ENCODE measurements around the gene DPM3. TPM values are rescaled to one million over a fixed set of nuclear protein-coding genes. Genes with fewer than 3 reads are reported as not detected.

The DPM3 gene
- total RNA-seq, 1 donor from 2014 or later = 51.0 TPM

DNA sequence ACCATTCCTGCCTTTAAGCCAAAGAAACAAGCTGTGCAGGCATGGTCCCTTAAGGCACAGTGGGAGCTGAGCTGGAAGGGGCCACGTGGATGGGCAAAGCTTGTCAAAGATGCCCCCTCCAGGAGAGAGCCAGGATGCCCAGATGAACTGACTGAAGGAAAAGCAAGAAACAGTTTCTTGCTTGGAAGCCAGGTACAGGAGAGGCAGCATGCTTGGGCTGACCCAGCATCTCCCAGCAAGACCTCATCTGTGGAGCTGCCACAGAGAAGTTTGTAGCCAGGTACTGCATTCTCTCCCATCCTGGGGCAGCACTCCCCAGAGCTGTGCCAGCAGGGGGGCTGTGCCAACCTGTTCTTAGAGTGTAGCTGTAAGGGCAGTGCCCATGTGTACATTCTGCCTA lies 6.0 kb downstream of the DPM3 start:
- Mint-ChIP-seq H3K27me3 (ENCODE audit: low read depth) (peaks cover 3% of the 10 kb centered on the region), H3K4me1 (ENCODE audit: low read depth) (peaks cover 30% of the 10 kb centered on the region), H3K9me3 (no peaks in the 10 kb centered on the region), H3K36me3 (ENCODE audit: low read depth) (peaks cover 27% of the 10 kb centered on the region), H3K4me3 (ENCODE audit: low read depth) (peak overlapping the region; percentile 91), H3K27ac (no peak overlapping the region)
- intact Hi-C loops (cut with micrococcal nuclease) = loop anchor here (2.0 kb wide), 2 partner anchors 38 to 50 kb away; partner anchors contain the start of genes KRTCAP2 and TRIM46
- no peak for DNase-seq (ENCODE audit: low spot score)

DNA sequence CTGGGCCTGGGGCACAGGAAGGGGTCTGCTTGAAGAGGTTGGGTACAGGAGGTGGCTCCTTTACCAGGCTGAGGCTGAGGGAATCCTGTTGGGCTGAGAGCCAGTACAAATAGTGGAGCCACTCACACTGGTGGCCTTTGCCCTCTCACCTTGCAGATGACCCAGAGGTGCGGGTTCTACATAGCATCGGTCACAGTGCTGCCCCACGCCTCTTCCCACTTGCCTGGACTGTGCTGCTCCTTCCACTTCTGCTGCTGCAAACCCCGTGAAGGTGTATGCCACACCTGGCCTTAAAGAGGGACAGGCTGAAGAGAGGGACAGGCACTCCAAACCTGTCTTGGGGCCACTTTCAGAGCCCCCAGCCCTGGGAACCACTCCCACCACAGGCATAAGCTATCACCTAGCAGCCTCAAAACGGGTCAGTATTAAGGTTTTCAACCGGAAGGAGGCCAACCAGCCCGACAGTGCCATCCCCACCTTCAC lies 6.5 kb downstream of the DPM3 start:
- no peak for DNase-seq (ENCODE audit: low spot score)
- intact Hi-C loops (cut with micrococcal nuclease) = loop anchor here (2.0 kb wide), 2 partner anchors 39 to 49 kb away; partner anchors contain the start of genes KRTCAP2 and TRIM46
- Mint-ChIP-seq H3K4me1 (ENCODE audit: low read depth) (peaks cover 28% of the 10 kb centered on the region), H3K36me3 (ENCODE audit: low read depth) (peaks cover 25% of the 10 kb centered on the region), H3K27me3 (ENCODE audit: low read depth) (peaks cover 8% of the 10 kb centered on the region), H3K4me3 (ENCODE audit: low read depth) (no peak overlapping the region), H3K27ac (no peak overlapping the region), H3K9me3 (no peaks in the 10 kb centered on the region)

DNA sequence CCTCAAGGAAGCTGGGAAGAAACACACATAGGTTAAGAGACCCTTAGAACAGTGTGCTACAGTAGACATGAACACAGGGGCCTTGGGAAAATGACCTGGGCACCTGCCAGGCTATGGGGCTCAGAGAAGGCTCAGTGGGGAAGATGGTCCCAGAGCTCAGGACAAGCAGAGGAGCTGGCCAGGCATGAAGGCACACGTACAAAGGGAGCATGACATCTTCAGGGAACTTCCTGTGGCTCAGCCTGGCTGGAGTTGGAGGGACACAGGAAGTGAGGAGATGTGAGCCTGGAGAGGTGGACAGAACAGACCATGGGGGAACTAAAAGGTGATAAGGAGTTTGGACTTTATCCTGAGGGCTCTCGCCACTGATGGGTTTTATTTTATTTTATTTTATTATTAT lies 8.5 kb downstream of the DPM3 start:
- intact Hi-C loops (cut with micrococcal nuclease) = no loop called here
- Mint-ChIP-seq H3K4me3 (ENCODE audit: low read depth) (no peak overlapping the region), H3K9me3 (no peaks in the 10 kb centered on the region), H3K27me3 (ENCODE audit: low read depth) (peaks cover 25% of the 10 kb centered on the region), H3K36me3 (ENCODE audit: low read depth) (peaks cover 8% of the 10 kb centered on the region), H3K4me1 (ENCODE audit: low read depth) (peaks cover 26% of the 10 kb centered on the region), H3K27ac (no peak overlapping the region)
- no peak for DNase-seq (ENCODE audit: low spot score)

DNA sequence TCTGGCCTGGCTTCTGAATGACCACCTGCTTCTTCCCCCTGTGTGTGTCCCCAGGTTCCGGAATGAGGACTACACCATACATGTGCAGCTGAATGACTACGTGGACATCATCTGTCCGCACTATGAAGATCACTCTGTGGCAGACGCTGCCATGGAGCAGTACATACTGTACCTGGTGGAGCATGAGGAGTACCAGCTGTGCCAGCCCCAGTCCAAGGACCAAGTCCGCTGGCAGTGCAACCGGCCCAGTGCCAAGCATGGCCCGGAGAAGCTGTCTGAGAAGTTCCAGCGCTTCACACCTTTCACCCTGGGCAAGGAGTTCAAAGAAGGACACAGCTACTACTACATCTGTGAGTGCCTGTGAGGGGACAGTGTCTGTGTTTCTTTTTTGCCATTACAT lies 9.0 kb downstream of the DPM3 start:
- Mint-ChIP-seq H3K4me1 (ENCODE audit: low read depth) (peaks cover 27% of the 10 kb centered on the region), H3K27me3 (ENCODE audit: low read depth) (peaks cover 31% of the 10 kb centered on the region), H3K27ac (no peak overlapping the region), H3K9me3 (no peaks in the 10 kb centered on the region), H3K36me3 (ENCODE audit: low read depth) (peaks cover 8% of the 10 kb centered on the region), H3K4me3 (ENCODE audit: low read depth) (no peak overlapping the region)
- intact Hi-C loops (cut with micrococcal nuclease) = no loop called here
- DNase-seq (ENCODE audit: low spot score) = no peak

DNA sequence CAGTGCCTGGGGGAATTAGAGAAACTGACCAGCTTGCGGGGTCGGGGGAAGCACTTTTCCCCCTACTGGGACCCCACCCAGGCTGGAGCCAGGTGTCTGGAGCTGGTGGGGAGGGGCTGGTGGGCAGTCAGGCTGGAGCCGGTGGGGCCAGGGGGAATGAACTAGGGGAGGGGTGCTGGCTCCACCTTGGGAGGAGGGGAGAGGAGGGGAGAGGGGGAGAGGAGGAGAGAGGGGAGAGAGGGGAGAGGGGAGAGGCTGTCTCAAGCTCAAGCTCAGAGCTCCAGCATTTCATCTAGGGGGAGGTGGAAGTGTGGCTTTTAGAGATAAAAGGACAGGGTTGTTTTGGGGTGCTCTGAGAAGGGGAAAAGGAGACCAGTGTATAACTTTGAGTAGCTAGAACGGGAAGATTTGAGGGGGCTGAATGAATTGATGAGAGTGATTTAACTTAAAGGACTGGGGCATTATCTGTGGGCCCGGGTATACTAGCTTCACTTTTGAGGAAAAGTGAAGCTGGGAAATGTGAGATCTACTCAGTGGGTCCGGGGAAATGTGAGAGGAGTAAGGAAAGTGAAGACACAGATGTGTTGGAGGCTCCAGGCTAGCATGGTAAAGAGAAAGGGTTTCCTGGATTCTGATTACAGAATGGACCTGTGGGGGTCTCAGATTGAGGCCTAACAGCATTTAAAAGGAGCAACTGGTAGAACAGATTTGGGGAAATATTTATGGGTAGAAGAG lies 9.9 kb downstream of the DPM3 start:
- Mint-ChIP-seq H3K9me3 (no peaks in the 10 kb centered on the region), H3K36me3 (ENCODE audit: low read depth) (peaks cover 5% of the 10 kb centered on the region), H3K27ac (no peak overlapping the region), H3K27me3 (ENCODE audit: low read depth) (peaks cover 34% of the 10 kb centered on the region), H3K4me1 (ENCODE audit: low read depth) (peaks cover 27% of the 10 kb centered on the region), H3K4me3 (ENCODE audit: low read depth) (no peak overlapping the region)
- DNase-seq (ENCODE audit: low spot score) = no peak
- intact Hi-C loops (cut with micrococcal nuclease) = no loop called here

DNA sequence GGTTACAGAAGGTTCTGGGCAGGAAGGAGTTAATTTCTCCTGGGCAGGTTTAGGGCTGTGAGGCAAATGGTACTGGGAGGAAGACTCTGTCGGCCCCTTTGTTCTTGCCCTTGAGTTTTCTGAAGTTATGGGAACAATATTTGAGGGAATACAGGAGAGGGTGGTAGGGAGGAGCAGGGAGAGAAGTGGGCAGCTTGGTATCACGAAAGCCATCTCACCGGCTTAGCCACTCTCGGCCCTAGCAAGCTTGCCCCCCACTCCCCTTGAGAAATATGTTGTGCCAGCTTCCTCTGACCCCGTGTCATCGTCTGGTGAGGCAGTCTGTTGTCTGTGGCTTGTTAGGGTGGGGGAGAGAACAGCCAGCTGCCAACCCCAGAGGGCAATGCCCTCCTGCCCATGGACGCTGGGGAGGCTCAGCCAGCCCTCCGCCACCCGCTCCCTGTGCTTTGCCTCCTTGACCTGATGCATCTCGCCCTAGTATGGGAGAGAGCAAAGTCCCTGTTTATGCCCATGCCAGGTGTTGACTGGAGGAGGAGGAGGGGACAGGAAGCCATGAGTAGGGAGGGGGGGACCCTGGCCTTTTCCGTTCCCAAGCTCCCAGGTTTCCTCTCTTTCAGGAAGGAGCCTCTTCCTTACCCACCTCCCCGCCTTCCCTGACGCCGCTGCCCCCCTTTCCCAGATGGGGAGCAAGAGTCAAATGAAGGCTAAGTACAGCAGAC lies 11.4 kb downstream of the DPM3 start:
- Mint-ChIP-seq H3K36me3 (ENCODE audit: low read depth) (no peaks in the 10 kb centered on the region), H3K4me3 (ENCODE audit: low read depth) (no peak overlapping the region), H3K27me3 (ENCODE audit: low read depth) (peaks cover 44% of the 10 kb centered on the region), H3K27ac (no peak overlapping the region), H3K9me3 (no peaks in the 10 kb centered on the region), H3K4me1 (ENCODE audit: low read depth) (peaks cover 18% of the 10 kb centered on the region)
- intact Hi-C loops (cut with micrococcal nuclease) = no loop called here
- no peak for DNase-seq (ENCODE audit: low spot score)

DNA sequence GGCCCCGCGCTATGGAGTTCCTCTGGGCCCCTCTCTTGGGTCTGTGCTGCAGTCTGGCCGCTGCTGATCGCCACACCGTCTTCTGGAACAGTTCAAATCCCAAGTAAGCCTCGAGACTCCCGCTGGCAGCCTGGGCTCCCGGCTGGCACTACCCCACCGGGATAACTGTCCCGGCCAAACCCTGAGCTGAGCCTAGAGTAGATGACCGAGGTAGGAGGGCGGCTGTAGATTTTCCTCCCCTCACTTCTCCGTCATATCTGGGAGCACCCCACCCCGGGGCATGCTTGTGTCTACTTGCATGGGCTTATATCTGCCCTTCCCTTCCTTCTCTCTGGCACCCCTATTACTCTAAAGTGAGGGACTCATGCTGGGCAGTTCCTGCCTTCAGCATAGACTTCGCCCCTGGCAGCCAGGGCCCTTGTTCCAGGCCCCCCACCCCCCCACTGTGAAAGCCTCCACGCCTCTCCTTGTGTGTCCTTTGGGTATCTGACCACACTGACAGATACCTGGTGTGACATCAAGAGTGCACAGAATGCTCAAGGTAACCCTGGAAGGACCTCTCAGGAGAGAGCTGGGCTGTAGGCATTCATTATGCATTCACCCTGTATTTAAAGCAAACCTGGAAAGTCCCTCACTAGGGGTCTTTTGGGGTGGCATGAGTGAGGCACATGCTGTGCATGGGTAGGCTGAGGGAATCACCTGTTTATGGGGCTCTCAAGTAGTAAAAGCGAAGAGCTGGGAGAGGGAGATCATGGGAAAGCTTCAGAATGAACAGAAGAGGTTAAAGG lies 12.2 kb downstream of the DPM3 start:
- Mint-ChIP-seq H3K9me3 (no peaks in the 10 kb centered on the region), H3K4me1 (ENCODE audit: low read depth) (peaks cover 18% of the 10 kb centered on the region), H3K4me3 (ENCODE audit: low read depth) (peak overlapping the region; percentile 65), H3K27ac (peak overlapping the region; percentile 36), H3K27me3 (ENCODE audit: low read depth) (peaks cover 45% of the 10 kb centered on the region), H3K36me3 (ENCODE audit: low read depth) (no peaks in the 10 kb centered on the region)
- intact Hi-C loops (cut with micrococcal nuclease) = no loop called here
- no peak for DNase-seq (ENCODE audit: low spot score)

DNA sequence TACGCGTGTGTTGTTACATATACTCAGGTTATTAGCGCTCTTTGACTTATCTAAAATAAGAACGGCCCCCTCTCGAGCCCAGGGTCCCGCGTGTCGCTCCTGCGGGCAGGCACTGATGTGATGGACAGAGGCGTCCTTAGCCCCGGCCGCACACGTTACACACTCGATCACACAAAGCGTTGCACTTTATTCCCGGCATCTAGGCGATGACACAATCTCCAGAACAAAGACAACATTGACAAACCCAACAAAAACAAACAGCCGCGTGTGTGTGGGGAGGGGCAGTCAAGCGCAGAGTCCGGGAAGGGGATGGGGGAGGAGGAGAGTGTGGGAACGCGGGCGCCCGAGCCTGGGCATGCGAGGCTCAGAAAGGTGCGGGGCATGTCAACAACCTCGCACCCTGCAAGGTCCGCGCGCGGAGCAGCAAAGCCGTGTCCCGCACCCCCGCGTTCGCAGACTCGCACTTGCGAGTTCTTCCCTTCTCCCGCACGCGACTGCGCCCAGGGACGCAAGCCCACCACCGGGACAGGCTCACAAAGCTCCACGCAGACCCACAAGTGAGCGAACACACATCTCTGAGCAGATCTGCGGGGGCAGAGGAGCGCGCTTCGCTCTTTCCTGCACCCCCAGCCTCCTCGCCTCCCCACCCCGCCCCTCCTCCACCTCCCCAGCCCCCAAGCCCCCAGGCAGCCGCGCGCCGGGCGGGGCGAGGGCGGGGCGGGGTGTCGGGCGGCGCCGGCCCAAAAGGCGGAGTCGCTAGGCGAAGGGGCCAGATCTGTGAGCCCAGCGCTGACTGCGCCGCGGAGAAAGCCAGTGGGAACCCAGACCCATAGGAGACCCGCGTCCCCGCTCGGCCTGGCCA lies 13.0 kb downstream of the DPM3 start, which contains the start of gene EFNA1:
TSS of gene EFNA1 (plus strand) at position 772 of the 862 bp plus-strand sequence. CDS start 102 bp downstream, outside the sequence.
- Mint-ChIP-seq H3K27ac (peak within 1 kb of the TSS; percentile 36), H3K27me3 (ENCODE audit: low read depth) (peaks cover 49% of the 10 kb centered on the region), H3K36me3 (ENCODE audit: low read depth) (no peaks in the 10 kb centered on the region), H3K9me3 (no peaks in the 10 kb centered on the region), H3K4me3 (ENCODE audit: low read depth) (peak within 1 kb of the TSS; percentile 75), H3K4me1 (ENCODE audit: low read depth) (peaks cover 18% of the 10 kb centered on the region)
- peak; percentile 26 for DNase-seq (ENCODE audit: low spot score)
- intact Hi-C loops (cut with micrococcal nuclease) = no loop called here

DNA sequence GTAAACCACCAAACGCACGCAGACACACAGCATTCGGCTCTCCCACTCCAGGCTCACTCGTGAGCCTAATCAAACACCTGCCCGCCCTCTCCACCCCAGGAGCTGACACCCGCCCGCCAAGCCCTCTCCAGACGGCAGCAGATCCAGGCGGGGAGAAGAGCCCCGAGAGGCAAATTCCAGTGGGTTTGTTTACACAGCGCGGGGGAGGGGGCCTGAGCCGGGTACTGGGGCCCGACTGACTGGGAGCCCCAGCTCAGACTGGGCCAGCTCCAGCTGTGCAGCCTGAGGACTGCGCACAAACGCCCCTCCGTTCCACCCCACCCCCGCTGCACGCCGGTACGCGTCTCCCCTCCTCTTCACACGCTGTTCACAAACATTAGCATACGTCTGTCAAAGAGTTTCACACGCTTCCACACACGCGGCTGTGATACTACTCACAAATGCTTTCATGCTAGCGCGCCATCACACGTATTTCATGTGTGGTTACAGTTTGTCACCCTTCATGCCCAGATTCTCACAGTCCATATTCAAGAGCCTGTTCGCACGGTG lies 13.7 kb downstream of the DPM3 start:
- Mint-ChIP-seq H3K36me3 (ENCODE audit: low read depth) (no peaks in the 10 kb centered on the region), H3K4me1 (ENCODE audit: low read depth) (peaks cover 18% of the 10 kb centered on the region), H3K4me3 (ENCODE audit: low read depth) (peak overlapping the region; percentile 75), H3K27me3 (ENCODE audit: low read depth) (peaks cover 51% of the 10 kb centered on the region), H3K27ac (no peak overlapping the region), H3K9me3 (no peaks in the 10 kb centered on the region)
- no peak for DNase-seq (ENCODE audit: low spot score)
- intact Hi-C loops (cut with micrococcal nuclease) = no loop called here

DNA sequence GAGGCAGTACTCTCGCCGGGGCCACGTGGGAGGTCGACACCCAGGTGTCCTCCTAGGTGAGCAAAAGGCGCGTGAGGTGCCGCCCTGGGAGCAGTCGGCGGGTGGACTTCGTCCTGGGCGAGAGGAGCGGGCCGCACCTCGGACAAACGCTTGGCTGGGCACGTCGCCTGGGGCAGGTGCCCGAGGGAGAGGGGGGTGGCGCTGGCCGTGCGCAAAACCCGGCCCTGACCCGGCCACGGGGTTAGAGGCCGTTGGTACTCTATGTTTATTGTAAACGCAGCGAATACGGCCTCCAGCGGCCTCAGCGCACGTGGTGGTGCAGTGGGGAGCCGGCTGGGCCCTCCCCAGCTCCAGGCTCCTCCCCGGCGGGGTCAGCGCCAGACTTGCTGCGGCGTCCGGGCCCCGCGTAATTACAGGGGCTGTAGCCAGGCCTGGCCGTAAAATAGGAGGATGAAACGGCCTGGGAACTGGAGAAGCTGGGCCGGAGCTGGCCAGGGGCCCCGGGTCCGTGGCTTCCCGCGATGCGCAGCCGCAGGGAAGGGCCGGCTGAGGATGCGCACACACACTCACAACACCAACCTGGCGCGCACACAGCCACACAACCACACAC lies 14.3 kb downstream of the DPM3 start:
- Mint-ChIP-seq H3K9me3 (no peaks in the 10 kb centered on the region), H3K27me3 (ENCODE audit: low read depth) (peaks cover 55% of the 10 kb centered on the region), H3K27ac (no peak overlapping the region), H3K4me3 (ENCODE audit: low read depth) (no peak overlapping the region), H3K4me1 (ENCODE audit: low read depth) (peaks cover 18% of the 10 kb centered on the region), H3K36me3 (ENCODE audit: low read depth) (no peaks in the 10 kb centered on the region)
- intact Hi-C loops (cut with micrococcal nuclease) = no loop called here
- DNase-seq (ENCODE audit: low spot score) = no peak

DNA sequence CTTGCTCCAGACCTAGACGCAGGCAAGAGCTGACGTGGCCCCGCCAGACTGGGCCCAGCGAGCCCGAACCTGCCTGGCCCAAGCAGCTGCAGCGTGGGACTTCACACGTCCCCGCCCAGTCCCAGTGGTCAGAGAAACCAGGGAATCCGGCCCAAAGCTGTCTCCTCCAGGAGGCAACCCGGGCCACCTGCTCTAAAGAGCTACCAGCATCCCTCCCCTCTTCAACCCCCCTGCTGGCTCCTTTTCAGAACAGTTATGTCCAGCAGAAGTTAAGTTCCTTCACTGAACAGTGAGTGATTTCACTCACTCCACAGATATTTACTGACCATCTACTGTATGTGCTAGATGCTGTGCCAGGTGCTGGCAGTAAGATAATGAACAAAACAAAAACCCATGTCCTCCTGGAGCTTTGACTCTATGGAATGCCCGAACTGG lies 14.8 kb downstream of the DPM3 start:
- no peak overlapping the region for H3K4me3 Mint-ChIP-seq (ENCODE audit: low read depth)
- DNase-seq (ENCODE audit: low spot score) = no peak
- no peak overlapping the region for H3K27ac Mint-ChIP-seq
- intact Hi-C loops (cut with micrococcal nuclease) = no loop called here
- peaks cover 18% of the 10 kb centered on the region for H3K4me1 Mint-ChIP-seq (ENCODE audit: low read depth)
- peaks cover 53% of the 10 kb centered on the region for H3K27me3 Mint-ChIP-seq (ENCODE audit: low read depth)
- no peaks in the 10 kb centered on the region for H3K36me3 Mint-ChIP-seq (ENCODE audit: low read depth)
- no peaks in the 10 kb centered on the region for H3K9me3 Mint-ChIP-seq

Measured in activated T-helper 2 cell treated with anti-CD3 and anti-CD28 coated beads, Interferon-gamma antibody, Interleukin-2, Interleukin-4, amounts not matched to agents 10 μg/mL and 5 μg/mL and 100 μg/mL, durations not matched to agents 14 hours and 24 hours and 36 hours (primary cell).